Nephron progenitor cell (in vitro differentiated cells): ENCODE results near the gene RPRD1B.

ENCODE experiments used
- DNase-seq: peaks from one replicate; pipeline ENCODE4 v3.0.0; 2021
- H3K27ac Mint-ChIP-seq: 2 replicates; pipeline ENCODE4 v1.8.0; 2021; ENCODE audit warnings: mild to moderate bottlenecking, moderate library complexity, mixed read lengths
- H3K27me3 Mint-ChIP-seq: 2 replicates; pipeline ENCODE4 v1.8.0; 2021; ENCODE audit warnings: mild to moderate bottlenecking, low read depth, mixed read lengths; ENCODE audit not compliant: poor library complexity
- H3K36me3 Mint-ChIP-seq: 2 replicates; pipeline ENCODE4 v1.8.0; 2021; ENCODE audit warnings: low read depth, mixed read lengths
- H3K4me1 Mint-ChIP-seq: 2 replicates; pipeline ENCODE4 v1.8.0; 2021; ENCODE audit warnings: mixed read lengths
- H3K4me3 Mint-ChIP-seq: 2 replicates; pipeline ENCODE4 v1.8.0; 2021; ENCODE audit warnings: mild to moderate bottlenecking, moderate library complexity, mixed read lengths
- H3K9me3 Mint-ChIP-seq: 2 replicates; pipeline ENCODE4 v1.8.0; 2021; ENCODE audit warnings: mild to moderate bottlenecking, moderate library complexity, mixed read lengths
- TF ChIP-seq, protein P1 (sequence below): fragments of 200-600 bp; sonication (generic); IDR thresholded peaks from 2 replicates; pipeline ENCODE4 v1.5.0; 2021; ENCODE audit warnings: antibody characterized with exemption

RPRD1B gene

DNA sequence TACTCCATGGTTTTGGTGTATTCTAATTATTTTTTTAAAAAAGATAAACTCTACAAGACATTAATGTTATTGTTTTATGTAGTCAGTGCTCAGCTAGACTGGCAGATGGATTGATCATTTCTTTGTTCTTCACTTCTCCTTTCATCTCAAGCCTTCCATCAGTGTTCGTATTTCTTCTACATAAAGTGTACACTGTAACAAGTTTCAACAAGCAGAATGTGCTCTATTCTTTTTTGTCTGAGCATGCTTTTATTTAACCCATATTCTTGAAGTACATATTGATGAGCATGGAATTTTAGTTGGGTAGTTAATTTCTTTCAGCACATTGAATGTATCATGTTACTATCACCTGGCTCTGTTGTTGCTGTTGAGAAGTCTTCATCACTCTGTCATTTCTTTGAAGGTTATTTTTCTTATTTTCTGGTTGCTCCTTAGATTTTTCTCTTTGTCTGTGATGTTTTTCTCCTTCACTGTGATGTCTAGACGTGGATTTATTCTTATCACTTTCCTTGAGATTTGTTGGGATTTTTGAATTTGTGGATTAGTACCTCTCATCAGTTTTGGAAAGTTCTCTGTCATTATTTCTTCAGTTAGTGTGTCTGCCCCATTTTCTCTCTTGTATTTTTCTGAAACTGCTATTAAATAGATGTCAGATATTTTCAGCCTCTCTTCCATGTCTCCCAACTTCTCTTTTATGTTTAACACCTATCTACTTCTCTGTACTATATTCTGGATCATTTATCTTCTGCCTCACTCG, 83.0 kb downstream of the RPRD1B start:
- no peak for DNase-seq
- TF ChIP-seq, protein P1, sequence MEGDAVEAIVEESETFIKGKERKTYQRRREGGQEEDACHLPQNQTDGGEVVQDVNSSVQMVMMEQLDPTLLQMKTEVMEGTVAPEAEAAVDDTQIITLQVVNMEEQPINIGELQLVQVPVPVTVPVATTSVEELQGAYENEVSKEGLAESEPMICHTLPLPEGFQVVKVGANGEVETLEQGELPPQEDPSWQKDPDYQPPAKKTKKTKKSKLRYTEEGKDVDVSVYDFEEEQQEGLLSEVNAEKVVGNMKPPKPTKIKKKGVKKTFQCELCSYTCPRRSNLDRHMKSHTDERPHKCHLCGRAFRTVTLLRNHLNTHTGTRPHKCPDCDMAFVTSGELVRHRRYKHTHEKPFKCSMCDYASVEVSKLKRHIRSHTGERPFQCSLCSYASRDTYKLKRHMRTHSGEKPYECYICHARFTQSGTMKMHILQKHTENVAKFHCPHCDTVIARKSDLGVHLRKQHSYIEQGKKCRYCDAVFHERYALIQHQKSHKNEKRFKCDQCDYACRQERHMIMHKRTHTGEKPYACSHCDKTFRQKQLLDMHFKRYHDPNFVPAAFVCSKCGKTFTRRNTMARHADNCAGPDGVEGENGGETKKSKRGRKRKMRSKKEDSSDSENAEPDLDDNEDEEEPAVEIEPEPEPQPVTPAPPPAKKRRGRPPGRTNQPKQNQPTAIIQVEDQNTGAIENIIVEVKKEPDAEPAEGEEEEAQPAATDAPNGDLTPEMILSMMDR: no peak
- Mint-ChIP-seq H3K9me3 (peaks cover 7% of the 10 kb centered on the region), H3K27ac (no peak overlapping the region), H3K36me3 (no peaks in the 10 kb centered on the region), H3K4me1 (peaks cover 23% of the 10 kb centered on the region), H3K27me3 (peaks cover 3% of the 10 kb centered on the region), H3K4me3 (no peak overlapping the region)

DNA sequence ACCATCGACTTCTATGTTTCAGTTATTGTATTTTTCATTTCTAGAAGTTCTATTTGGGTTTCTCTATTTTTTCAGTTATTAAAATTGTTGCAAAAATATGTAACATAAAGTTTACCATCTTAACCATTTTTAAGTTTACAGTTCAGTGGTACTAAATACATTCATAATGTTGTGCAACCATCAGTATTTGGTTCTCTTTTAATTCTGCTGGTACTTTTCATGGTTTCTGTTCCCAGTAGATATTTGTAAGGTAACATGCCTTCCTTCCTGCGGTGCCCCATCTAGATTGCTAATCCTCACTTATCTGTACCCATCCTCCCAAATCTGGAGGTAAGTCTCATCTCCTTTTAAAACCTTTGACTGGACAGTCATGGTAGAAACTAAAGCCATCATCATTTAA, 83.7 kb downstream of the RPRD1B start:
- no peak for DNase-seq
- H3K9me3 Mint-ChIP-seq: peaks cover 7% of the 10 kb centered on the region
- no peak overlapping the region for H3K4me3 Mint-ChIP-seq
- TF ChIP-seq, protein P1: no peak
- H3K36me3 Mint-ChIP-seq: no peaks in the 10 kb centered on the region
- peaks cover 18% of the 10 kb centered on the region for H3K4me1 Mint-ChIP-seq
- H3K27me3 Mint-ChIP-seq: peaks cover 3% of the 10 kb centered on the region
- no peak overlapping the region for H3K27ac Mint-ChIP-seq

DNA sequence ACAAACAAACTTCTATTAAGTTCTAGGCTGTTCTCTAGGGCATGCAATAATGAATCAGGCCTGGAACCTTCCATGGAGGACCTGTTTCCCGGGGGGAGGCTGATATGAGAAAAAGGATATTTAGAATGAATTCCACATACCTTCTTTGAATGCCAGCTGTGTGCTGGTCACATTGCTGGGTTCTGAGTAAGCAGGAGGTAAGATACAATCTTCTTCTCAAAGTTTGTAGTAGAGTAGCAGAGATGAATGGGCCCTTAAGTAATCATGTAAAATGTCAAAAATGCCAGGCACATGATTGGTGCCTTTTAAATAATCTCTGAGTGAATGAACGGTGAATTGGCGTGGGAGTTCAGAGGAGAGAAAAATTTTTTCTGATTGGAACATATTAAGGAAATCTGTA, 84.1 kb downstream of the RPRD1B start:
- no peak for DNase-seq
- peaks cover 3% of the 10 kb centered on the region for H3K27me3 Mint-ChIP-seq
- H3K36me3 Mint-ChIP-seq: no peaks in the 10 kb centered on the region
- H3K4me1 Mint-ChIP-seq: peaks cover 20% of the 10 kb centered on the region
- TF ChIP-seq, protein P1: no peak
- no peak overlapping the region for H3K27ac Mint-ChIP-seq
- no peak overlapping the region for H3K4me3 Mint-ChIP-seq
- peaks cover 7% of the 10 kb centered on the region for H3K9me3 Mint-ChIP-seq

- H3K9me3 Mint-ChIP-seq: peaks cover 7% of the 10 kb centered on the region
- DNase-seq: no peak
- H3K27ac Mint-ChIP-seq: no peak overlapping the region
- peaks cover 3% of the 10 kb centered on the region for H3K27me3 Mint-ChIP-seq
- H3K4me1 Mint-ChIP-seq: peaks cover 17% of the 10 kb centered on the region
- H3K4me3 Mint-ChIP-seq: no peak overlapping the region
- H3K36me3 Mint-ChIP-seq: no peaks in the 10 kb centered on the region
- TF ChIP-seq, protein P1: no peak
These were observed 85.9 kb downstream of the RPRD1B start for GRCh38 chr20:38119446-38119845.

DNA sequence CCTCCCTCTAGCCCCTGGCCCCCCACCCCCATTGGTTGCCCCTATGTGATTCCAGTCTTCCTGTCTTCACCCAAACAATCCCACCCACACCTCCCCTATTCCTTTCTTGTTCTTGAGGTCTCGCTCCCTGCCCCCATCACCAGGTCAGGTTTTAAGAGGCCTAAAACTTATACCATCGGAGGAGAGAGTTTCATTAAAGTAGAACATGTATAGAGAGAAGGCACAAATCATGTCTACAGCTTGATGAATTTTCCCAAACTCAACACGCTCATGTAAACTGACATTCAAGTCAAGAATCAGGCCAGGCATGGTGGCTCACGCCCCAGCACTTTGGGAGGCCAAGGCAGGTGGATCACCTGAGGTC, 87.1 kb downstream of the RPRD1B start:
- TF ChIP-seq, protein P1: no peak
- Mint-ChIP-seq H3K27ac (no peak overlapping the region), H3K4me1 (peaks cover 14% of the 10 kb centered on the region), H3K27me3 (peaks cover 8% of the 10 kb centered on the region), H3K9me3 (peaks cover 7% of the 10 kb centered on the region), H3K4me3 (no peak overlapping the region), H3K36me3 (no peaks in the 10 kb centered on the region)
- DNase-seq: no peak

GRCh38 chr20:38121741-38122140, 88.2 kb downstream of the RPRD1B start:
- no peak for DNase-seq
- Mint-ChIP-seq H3K27me3 (peaks cover 8% of the 10 kb centered on the region), H3K4me1 (peaks cover 18% of the 10 kb centered on the region), H3K4me3 (no peak overlapping the region), H3K36me3 (no peaks in the 10 kb centered on the region), H3K9me3 (peaks cover 3% of the 10 kb centered on the region), H3K27ac (no peak overlapping the region)
- TF ChIP-seq, protein P1: no peak
